AG04450 (cell line): ENCODE results near the gene ODAD2. TPM values are rescaled to one million over a fixed set of nuclear protein-coding genes. Genes with fewer than 3 reads are reported as not detected.
A peak's percentile ranks its signal among the peaks of the same experiment; 100 is the strongest.
"Not testable (repeated sequence)": the region's sequence is repeated elsewhere in the genome, so short reads cannot be mapped to it uniquely, and the experiment has no call there.

Source experiments
- CTCF ChIA-PET: fragments of 300-600, 350-600 bp; formaldehyde crosslinking; extraction: SDS; loops from one replicate; lab custom pipeline; 2022; ENCODE audit warnings: antibody characterized with exemption, inconsistent platforms; lab: Charles Lee
- POLR2A ChIA-PET: fragments of 350-600 bp; formaldehyde crosslinking; extraction: SDS; loops from one replicate; lab custom pipeline; 2021; ENCODE audit warnings: antibody characterized with exemption, inconsistent platforms; lab: Yijun Ruan, JAX
- DNase-seq: peaks from one replicate; pipeline ENCODE4 v3.0.0-alpha.2; 2011; ENCODE audit warnings: low read depth, low spot score
- H3K27ac ChIP-seq: one replicate; pipeline ENCODE4 v1.5.1; 2012; ENCODE audit warnings: low read depth, low read length, control low read depth
- H3K27me3 ChIP-seq: one replicate; pipeline ENCODE4 v1.6.0; 2012; ENCODE audit warnings: low read length; ENCODE audit not compliant: control insufficient read depth, insufficient read depth
- H3K4me3 ChIP-seq: 2 replicates; pipeline ENCODE4 v1.5.1; 2011; ENCODE audit warnings: mild to moderate bottlenecking, low read depth, low read length, control low read depth
- H3K9me3 ChIP-seq: 2 replicates; pipeline ENCODE4 v1.5.1; 2012; ENCODE audit warnings: low read length; ENCODE audit not compliant: control insufficient read depth, insufficient read depth
- CTCF ChIP-seq: IDR thresholded peaks from 2 replicates; pipeline ENCODE4 v1.5.1; 2011; ENCODE audit warnings: low read depth, low read length, control low read depth, inconsistent platforms
- polyA plus RNA-seq: library from polyadenylated mRNA; depleted of rRNA; stranded (reverse); fragments of >200 nt; gene quantifications from 2 replicates; pipeline ENCODE4 v1.2.3, GENCODE V29; 2011

Gene ODAD2
- polyA plus RNA-seq, 1 experiment = 1.3 TPM

GRCh38 chr10:27998178-27998953, 513 bp downstream of the ODAD2 start:
- H3K9me3 ChIP-seq = no peaks in the 10 kb centered on the region
- H3K27ac ChIP-seq = peak overlapping the region; percentile 34
- peak overlapping the region; percentile 72 for H3K4me3 ChIP-seq
- no peaks in the 10 kb centered on the region for H3K27me3 ChIP-seq
- ChIA-PET POLR2A (interaction anchor here (0.7 kb wide), 1 partner anchor 274 kb away, joined by 4 read pairs; no protein-coding TSS in a partner anchor), CTCF (no interaction called here)
- no peak for TF ChIP-seq CTCF
- DNase-seq = no peak

- Histone ChIP-seq H3K9me3 (no peaks in the 10 kb centered on the region), H3K4me3 (peak overlapping the region; percentile 72), H3K27me3 (no peaks in the 10 kb centered on the region), H3K27ac (no peak overlapping the region)
- CTCF ChIA-PET = interaction anchor here (1.1 kb wide), 1 partner anchor 244 kb away, joined by 3 read pairs; no protein-coding TSS in a partner anchor
- POLR2A ChIA-PET = interaction anchor here (0.7 kb wide), 1 partner anchor 273 kb away, joined by 4 read pairs; no protein-coding TSS in a partner anchor
- no peak for TF ChIP-seq CTCF
- no peak for DNase-seq
These were observed 1.1 kb downstream of the ODAD2 start for GRCh38 chr10:27997865-27998177.

GRCh38 chr10:27995311-27995710, 3.6 kb downstream of the ODAD2 start:
- Histone ChIP-seq H3K9me3 (no peaks in the 10 kb centered on the region), H3K27me3 (no peaks in the 10 kb centered on the region), H3K27ac (no peak overlapping the region), H3K4me3 (no peak overlapping the region)
- no peak for TF ChIP-seq CTCF
- DNase-seq = no peak
- POLR2A ChIA-PET = no interaction called here
- CTCF ChIA-PET = interaction anchor here (0.6 kb wide), 1 partner anchor 18 kb away, joined by 3 read pairs; no protein-coding TSS in a partner anchor

- DNase-seq, H3K27ac ChIP-seq, H3K4me3 ChIP-seq, H3K27me3 ChIP-seq, H3K9me3 ChIP-seq: not testable (repeated sequence)
- ChIA-PET CTCF (interaction anchor here (0.9 kb wide), 1 partner anchor 34 kb away, joined by 3 read pairs; no protein-coding TSS in a partner anchor), POLR2A (interaction anchor here (0.5 kb wide), 1 partner anchor 169 kb away, joined by 4 read pairs; no protein-coding TSS in a partner anchor)
These were observed 9.5 kb downstream of the ODAD2 start for GRCh38 chr10:27989357-27989756.

- no peak for TF ChIP-seq CTCF
- Histone ChIP-seq H3K27me3 (no peaks in the 10 kb centered on the region), H3K9me3 (no peaks in the 10 kb centered on the region), H3K27ac (no peak overlapping the region), H3K4me3 (no peak overlapping the region)
- ChIA-PET CTCF (no interaction called here), POLR2A (no interaction called here)
- no peak for DNase-seq
These were observed 12.1 kb downstream of the ODAD2 start for GRCh38 chr10:27986821-27987220.
